K562 (cell line): ENCODE results near the gene MICAL2. TPM values are rescaled to one million over a fixed set of nuclear protein-coding genes. Genes with fewer than 3 reads are reported as not detected.

Experiments used
- ATAC-seq: fragments of 200-7000 bp; cut with Tn5 transposase; 3 replicates; pipeline ENCODE4 v1.9.1; 2020; ENCODE audit warnings: moderate library complexity
- BruUV-seq: library from RNA; stranded (reverse); fragments of 400-500 nt; replicated peaks from 2 replicates; lab custom pipeline; 2021; lab: Mats Ljungman, UMichigan
- CTCF ChIA-PET: fragments of 300-600 bp; formaldehyde crosslinking; extraction: SDS; loops from one replicate; lab custom pipeline; 2021; ENCODE audit warnings: low intra/inter-chr PET ratio; lab: Yijun Ruan, JAX
- POLR2A ChIA-PET: fragments of 300-600, 350-650 bp; sonication (Branson Sonifier 250); formaldehyde crosslinking; extraction: SDS; loops from one replicate; lab custom pipeline; 2021; ENCODE audit warnings: antibody characterized with exemption, inconsistent platforms; lab: Yijun Ruan, JAX
- DNase-seq, 4 experiments: peaks; one replicate each; pipeline versions ENCODE4 v3.0.0 to v3.0.0-alpha.2; 2011 to 2018; ENCODE audit warnings: low spot score in 3 of 4, mixed read lengths in 3 of 4; ENCODE audit errors: extremely low read depth in 1 of 4
- FAIRE-seq: peaks from 2 replicates; lab custom pipeline; 2011; peaks lifted over from hg19 to GRCh38; lab: Jason Lieb, UNC
- H2AFZ ChIP-seq: 2 replicates; pipeline ENCODE4 v1.6.0; 2011; ENCODE audit warnings: low read depth, low read length, control low read depth, inconsistent platforms
- H3K27ac ChIP-seq: fragments of 200-600 bp; 3 replicates; pipeline ENCODE4 v1.8.0; 2011; ENCODE audit warnings: low read depth, mild to moderate bottlenecking, control low read depth, inconsistent platforms, low read length, moderate library complexity, mixed read lengths; ENCODE audit errors: extremely low read depth
- H3K27me3 ChIP-seq, 2 experiments: fragments of 300-600 bp in 1 of 2; 2 replicates in 1 of 2; 3 replicates in 1 of 2; pipeline versions ENCODE4 v1.6.0 to v1.8.0; 2011; ENCODE audit warnings: inconsistent platforms in 2 of 2, low read length in 2 of 2, mild to moderate bottlenecking in 1 of 2, mixed read lengths in 1 of 2, moderate library complexity in 1 of 2; ENCODE audit not compliant: control insufficient read depth in 2 of 2, insufficient read depth in 2 of 2
- H3K36me3 ChIP-seq: fragments of 300-600 bp; 3 replicates; pipeline ENCODE4 v1.8.0; 2011; ENCODE audit warnings: mild to moderate bottlenecking, low read length, inconsistent platforms; ENCODE audit not compliant: control insufficient read depth, insufficient read depth
- H3K4me1 ChIP-seq, 2 experiments: fragments of 200-600 bp in 1 of 2; replicated peaks in 1 of 2; 2 replicates in 1 of 2; 3 replicates in 1 of 2; pipeline versions ENCODE4 v1.5.1 to v1.8.0; 2011; ENCODE audit warnings: inconsistent platforms in 2 of 2, low read length in 2 of 2, mild to moderate bottlenecking in 1 of 2, mixed read lengths in 1 of 2, moderate library complexity in 1 of 2; ENCODE audit not compliant: control insufficient read depth in 2 of 2, insufficient read depth in 2 of 2
- H3K4me2 ChIP-seq: 2 replicates; pipeline ENCODE4 v1.6.1; 2011; ENCODE audit warnings: low read length, control low read depth, inconsistent platforms, mixed read lengths; ENCODE audit not compliant: insufficient read depth
- H3K4me3 ChIP-seq: fragments of 200-600 bp; sonication (generic), shearing (Covaris generic); 2 replicates; pipeline ENCODE4 v1.5.1; 2016; ENCODE audit warnings: control low read depth, inconsistent platforms
- H3K79me2 ChIP-seq: fragments of 200-600 bp; 3 replicates; pipeline ENCODE4 v1.8.0; 2011; ENCODE audit warnings: low read length, inconsistent platforms; ENCODE audit not compliant: control insufficient read depth, insufficient read depth
- H3K9ac ChIP-seq, 2 experiments: 2 replicates each; pipeline versions ENCODE4 v1.6.0 to v1.6.1; 2011; ENCODE audit warnings: low read depth in 2 of 2, low read length in 2 of 2, control low read depth in 1 of 2, inconsistent platforms in 1 of 2, mild to moderate bottlenecking in 1 of 2, mixed read lengths in 1 of 2; ENCODE audit not compliant: insufficient read depth in 1 of 2
- H3K9me1 ChIP-seq: one replicate; pipeline ENCODE4 v1.6.0; 2011; ENCODE audit warnings: inconsistent platforms, mild to moderate bottlenecking, low read length, moderate library complexity; ENCODE audit not compliant: control insufficient read depth, insufficient read depth
- H3K9me3 ChIP-seq: replicated peaks from 2 replicates; pipeline ENCODE4 v1.5.1; 2011; ENCODE audit warnings: low read depth, low read length, inconsistent platforms; ENCODE audit not compliant: control insufficient read depth, insufficient read depth
- H4K20me1 ChIP-seq: replicated peaks from 2 replicates; pipeline ENCODE4 v1.6.1; 2011; ENCODE audit warnings: low read length, inconsistent platforms, mixed read lengths; ENCODE audit not compliant: control insufficient read depth, insufficient read depth
- BHLHE40 ChIP-seq: IDR thresholded peaks from 2 replicates; pipeline ENCODE4 v1.6.1; 2011; ENCODE audit warnings: low read length, improper control_type of control experiment
- CHD4 ChIP-seq: fragments of 200-600 bp; sonication (generic); IDR thresholded peaks from 3 replicates; pipeline ENCODE4 v1.6.1; 2012; ENCODE audit warnings: low read depth, mild to moderate bottlenecking, mixed read lengths, low read length, inconsistent platforms; ENCODE audit not compliant: insufficient read depth, insufficient replicate concordance, poor library complexity, severe bottlenecking
- CXXC5 ChIP-seq: fragments of 250-450 bp; sonication (Bioruptor Pico); IDR thresholded peaks from 2 replicates; pipeline ENCODE4 v1.8.0; 2022; ENCODE audit warnings: inconsistent platforms, mild to moderate bottlenecking, moderate library complexity
- E2F6 ChIP-seq, 2 experiments: IDR thresholded peaks; 2 replicates each; pipeline ENCODE4 v1.6.1; 2011; ENCODE audit warnings: borderline replicate concordance in 1 of 2, control low read depth in 1 of 2, low read depth in 1 of 2, low read length in 1 of 2, mild to moderate bottlenecking in 1 of 2, mixed read lengths in 1 of 2, moderate library complexity in 1 of 2; ENCODE audit not compliant: insufficient read depth in 1 of 2, insufficient read length in 1 of 2, poor library complexity in 1 of 2, severe bottlenecking in 1 of 2; ENCODE audit errors: extremely low read depth in 1 of 2
- FOXJ2 ChIP-seq: fragments of 200-800 bp; sonication (Bioruptor generic); IDR thresholded peaks from 2 replicates; pipeline ENCODE4 v1.6.1; 2016; ENCODE audit warnings: missing genetic modification characterization, missing compliant biosample characterization
- HSF4 ChIP-seq: fragments of 250-450 bp; sonication (Bioruptor Pico); IDR thresholded peaks from 2 replicates; pipeline ENCODE4 v2.1.2; 2022; ENCODE audit warnings: mild to moderate bottlenecking, moderate library complexity, borderline replicate concordance
- MTA1 ChIP-seq: fragments of 450-650 bp; IDR thresholded peaks from 2 replicates; pipeline ENCODE4 v1.6.1; 2017; ENCODE audit warnings: borderline replicate concordance
- NFIC ChIP-seq: fragments of 450-650 bp; IDR thresholded peaks from 2 replicates; pipeline ENCODE4 v1.6.1; 2017; ENCODE audit warnings: mild to moderate bottlenecking, inconsistent platforms
- SMARCA5 ChIP-seq: fragments of 450-650 bp; IDR thresholded peaks from 2 replicates; pipeline ENCODE4 v1.6.1; 2016
- ZFX ChIP-seq: sonication (generic); formaldehyde crosslinking; IDR thresholded peaks from 2 replicates; pipeline ENCODE4 v1.8.0; 2022; ENCODE audit warnings: mild to moderate bottlenecking, missing genetic modification reagents, moderate library complexity
- ZNF431 ChIP-seq: sonication (generic); formaldehyde crosslinking; IDR thresholded peaks from 2 replicates; pipeline ENCODE4 v1.8.0; 2022; ENCODE audit warnings: mild to moderate bottlenecking, missing genetic modification reagents
- WGBS: fragments of 100-300 bp; shearing (Covaris generic); methylation state at CpG from one replicate; pipeline ENCODE4 v1.1.6; 2016; ENCODE audit warnings: low coverage, mixed read lengths; ENCODE audit not compliant: insufficient coverage; ENCODE audit errors: missing lambda C conversion rate; 5-methylcytosine and 5-hydroxymethylcytosine counted together
- in situ Hi-C: fragments of 300-500 bp; cut with MboI; formaldehyde crosslinking; loops from 4 replicates; pipeline ENCODE4 v1.15.0; 2018; ENCODE audit warnings: inconsistent platforms, mixed read lengths
- intact Hi-C: fragments of 100-400 bp; cut with micrococcal nuclease; formaldehyde crosslinking; loops from 2 replicates; pipeline ENCODE4 v1.14.2; 2022
- polyA plus RNA-seq, 8 experiments: library from polyadenylated mRNA; depleted of rRNA in 4 of 8; stranded (reverse) in 5 of 8; unstranded in 3 of 8; fragments of >200 nt; fragmentation: Nextera tagmentation in 2 of 8; fragmentation: Illumina TruSeq in 1 of 8; extraction: Ambion mirVana in 2 of 8; extraction: Trizol in 1 of 8; gene quantifications; 2 replicates each; pipeline versions ENCODE4 v1.2.1 to v1.2.3, GENCODE V29; 2011 to 2014; ENCODE audit warnings: inconsistent platforms in 1 of 8, missing spikeins in 1 of 8
- total RNA-seq, 7 experiments: library from RNA; depleted of rRNA in 6 of 7; stranded (reverse); fragments of >200 nt in 6 of 7; fragmentation: Illumina TruSeq in 2 of 7; extraction: Trizol in 2 of 7; gene quantifications; 2 replicates each; pipeline versions ENCODE4 v1.2.1 to v1.2.3, GENCODE V29; 2011 to 2021; ENCODE audit warnings: low replicate concordance in 1 of 7
- TF ChIP-seq, protein P1 (sequence below), 2 experiments: fragments of 450-650 bp in 1 of 2; IDR thresholded peaks; 2 replicates each; pipeline ENCODE4 v1.6.1; 2011 to 2017; ENCODE audit warnings: low read depth in 2 of 2, antibody characterized with exemption in 1 of 2, borderline replicate concordance in 1 of 2, low read length in 1 of 2, mild to moderate bottlenecking in 1 of 2, mixed read lengths in 1 of 2; ENCODE audit not compliant: control insufficient read depth in 1 of 2
- TF ChIP-seq, protein P2 (sequence below): fragments of 250-450 bp; sonication (Bioruptor Pico); IDR thresholded peaks from 2 replicates; pipeline ENCODE4 v1.8.0; 2022; ENCODE audit warnings: inconsistent platforms

The MICAL2 gene
- total and polyA plus RNA-seq, 9 of the 15 experiments (the other 6 are each of a cell fraction or from before 2014, with no cell fraction given) = 4.7 to 64.2 (median 33.6) TPM

- 0 out of 2 replicates have a peak, but pooled peaks cover 2% of the 10 kb centered on the region for H3K9me3 ChIP-seq
- 33% methylated on average over 14 of the region's 14 CpGs for WGBS
- intact Hi-C loops (loop anchor here (2.0 to 5.0 kb wide), 5 partner anchors 18 to 76 kb away; no protein-coding TSS in a partner anchor), in situ Hi-C loops (no loop called here)
- no peak overlapping the region for H3K4me3 ChIP-seq
- peak overlapping the region; percentile 30 to 63; a peak in 3 of 4 replicates for H3K9ac ChIP-seq
- CTCF ChIA-PET = interaction anchor here (0.6 kb wide), 1 partner anchor 358 kb away, joined by 4 read pairs; no protein-coding TSS in a partner anchor
- H3K36me3 ChIP-seq = peaks cover 25% of the 10 kb centered on the region
- peak overlapping the region; percentile 21 for H2AFZ ChIP-seq
- H3K27ac ChIP-seq = peak overlapping the region; percentile 89
- H4K20me1 ChIP-seq = 0 out of 2 replicates have a peak, but pooled peaks cover 2% of the 10 kb centered on the region
- peak in 1 of 4 experiments; percentile 32 for DNase-seq
- H3K4me2 ChIP-seq = peak overlapping the region; percentile 53
- ATAC-seq = peak; percentile 1; the same call in 1 of the 3 replicates
- POLR2A ChIA-PET = interaction anchor here (0.7 to 3.2 kb wide), 18 partner anchors 8 to 105 kb away, joined by 3 to 21 read pairs (median 4); no protein-coding TSS in a partner anchor
- H3K4me1 ChIP-seq = peaks cover 28 to 58% of the 10 kb centered on the region in 2 experiments
- BruUV-seq = no TSS peak
- peaks cover 2% of the 10 kb centered on the region for H3K9me1 ChIP-seq
- peaks cover 7% of the 10 kb centered on the region; the same call in 2 of the 3 replicates for H3K79me2 ChIP-seq
- H3K27me3 ChIP-seq = no peaks in the 10 kb centered on the region; a peak in 1 of 5 replicates
- no peak for FAIRE-seq
- 0 out of 2 replicates have a peak, but pooled peaks have one; percentile 18 for TF ChIP-seq HSF4 (CRISPR knock-in tag)
- TF ChIP-seq CXXC5 (CRISPR knock-in tag) = no peak
- TF ChIP-seq, protein P1, sequence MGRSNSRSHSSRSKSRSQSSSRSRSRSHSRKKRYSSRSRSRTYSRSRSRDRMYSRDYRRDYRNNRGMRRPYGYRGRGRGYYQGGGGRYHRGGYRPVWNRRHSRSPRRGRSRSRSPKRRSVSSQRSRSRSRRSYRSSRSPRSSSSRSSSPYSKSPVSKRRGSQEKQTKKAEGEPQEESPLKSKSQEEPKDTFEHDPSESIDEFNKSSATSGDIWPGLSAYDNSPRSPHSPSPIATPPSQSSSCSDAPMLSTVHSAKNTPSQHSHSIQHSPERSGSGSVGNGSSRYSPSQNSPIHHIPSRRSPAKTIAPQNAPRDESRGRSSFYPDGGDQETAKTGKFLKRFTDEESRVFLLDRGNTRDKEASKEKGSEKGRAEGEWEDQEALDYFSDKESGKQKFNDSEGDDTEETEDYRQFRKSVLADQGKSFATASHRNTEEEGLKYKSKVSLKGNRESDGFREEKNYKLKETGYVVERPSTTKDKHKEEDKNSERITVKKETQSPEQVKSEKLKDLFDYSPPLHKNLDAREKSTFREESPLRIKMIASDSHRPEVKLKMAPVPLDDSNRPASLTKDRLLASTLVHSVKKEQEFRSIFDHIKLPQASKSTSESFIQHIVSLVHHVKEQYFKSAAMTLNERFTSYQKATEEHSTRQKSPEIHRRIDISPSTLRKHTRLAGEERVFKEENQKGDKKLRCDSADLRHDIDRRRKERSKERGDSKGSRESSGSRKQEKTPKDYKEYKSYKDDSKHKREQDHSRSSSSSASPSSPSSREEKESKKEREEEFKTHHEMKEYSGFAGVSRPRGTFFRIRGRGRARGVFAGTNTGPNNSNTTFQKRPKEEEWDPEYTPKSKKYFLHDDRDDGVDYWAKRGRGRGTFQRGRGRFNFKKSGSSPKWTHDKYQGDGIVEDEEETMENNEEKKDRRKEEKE (IDR thresholded peaks at IDR 0.05; ENCODE audit: borderline replicate concordance in 1 of 2, control insufficient read depth in 1 of 2, low read depth in 2 of 2, low read length in 1 of 2) = no peak
- TF ChIP-seq MTA1 = no peak
- TF ChIP-seq FOXJ2 (tag) = 0 out of 2 replicates have a peak, but pooled peaks have one; percentile 27
- peak; percentile 60; the same call in 1 of the 2 replicates for TF ChIP-seq SMARCA5
- peak in 1 of 2 experiments; percentile 37 for TF ChIP-seq E2F6 (IDR thresholded peaks at IDR 0.05; ENCODE audit: borderline replicate concordance in 1 of 2, extremely low read depth in 1 of 2, insufficient read depth in 1 of 2, insufficient read length in 1 of 2, low read depth in 1 of 2, low read length in 1 of 2, poor library complexity in 1 of 2, severe bottlenecking in 1 of 2)
- peak; percentile 17; the same call in 1 of the 2 replicates for TF ChIP-seq BHLHE40
- TF ChIP-seq ZFX (CRISPR knock-in tag) = 0 out of 2 replicates have a peak, but pooled peaks have one; percentile 5
- TF ChIP-seq CHD4 = no peak
- TF ChIP-seq, protein P2, sequence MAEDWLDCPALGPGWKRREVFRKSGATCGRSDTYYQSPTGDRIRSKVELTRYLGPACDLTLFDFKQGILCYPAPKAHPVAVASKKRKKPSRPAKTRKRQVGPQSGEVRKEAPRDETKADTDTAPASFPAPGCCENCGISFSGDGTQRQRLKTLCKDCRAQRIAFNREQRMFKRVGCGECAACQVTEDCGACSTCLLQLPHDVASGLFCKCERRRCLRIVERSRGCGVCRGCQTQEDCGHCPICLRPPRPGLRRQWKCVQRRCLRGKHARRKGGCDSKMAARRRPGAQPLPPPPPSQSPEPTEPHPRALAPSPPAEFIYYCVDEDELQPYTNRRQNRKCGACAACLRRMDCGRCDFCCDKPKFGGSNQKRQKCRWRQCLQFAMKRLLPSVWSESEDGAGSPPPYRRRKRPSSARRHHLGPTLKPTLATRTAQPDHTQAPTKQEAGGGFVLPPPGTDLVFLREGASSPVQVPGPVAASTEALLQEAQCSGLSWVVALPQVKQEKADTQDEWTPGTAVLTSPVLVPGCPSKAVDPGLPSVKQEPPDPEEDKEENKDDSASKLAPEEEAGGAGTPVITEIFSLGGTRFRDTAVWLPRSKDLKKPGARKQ (CRISPR knock-in tag) = peak; percentile 84
- peak; percentile 98 for TF ChIP-seq NFIC
- TF ChIP-seq ZNF431 (CRISPR knock-in tag) = 0 out of 2 replicates have a peak, but pooled peaks have one; percentile 39
Measured at GRCh38 chr11:12200279-12200990, 90.0 kb downstream of the MICAL2 start.
